Trophoblast cell (in vitro differentiated cells and primary cell): Measurements from ENCODE around the gene CTNS.

Source experiments
- DNase-seq, 2 donors: peaks; one replicate each; pipeline ENCODE4 v3.0.0-alpha.2; 2016
- H2AFZ ChIP-seq: 2 replicates; pipeline ENCODE4 v1.6.1; 2013; ENCODE audit warnings: low read length, moderate library complexity, mild to moderate bottlenecking; ENCODE audit not compliant: insufficient read depth, poor library complexity
- H2AK5ac ChIP-seq: 2 replicates; pipeline ENCODE4 v1.6.1; 2013; ENCODE audit warnings: mild to moderate bottlenecking, low read length
- H2BK120ac ChIP-seq: 2 replicates; pipeline ENCODE4 v1.6.1; 2013; ENCODE audit warnings: low read length, mild to moderate bottlenecking, moderate library complexity; ENCODE audit not compliant: insufficient read depth, poor library complexity
- H2BK12ac ChIP-seq: 2 replicates; pipeline ENCODE4 v1.6.1; 2013; ENCODE audit warnings: mild to moderate bottlenecking, low read length, moderate library complexity
- H2BK5ac ChIP-seq: 2 replicates; pipeline ENCODE4 v1.6.1; 2013; ENCODE audit warnings: low read length, low read depth, moderate library complexity, mild to moderate bottlenecking; ENCODE audit not compliant: poor library complexity
- H3K14ac ChIP-seq: 2 replicates; pipeline ENCODE4 v1.6.1; 2013; ENCODE audit warnings: mild to moderate bottlenecking, low read length
- H3K18ac ChIP-seq: 2 replicates; pipeline ENCODE4 v1.6.1; 2013; ENCODE audit warnings: mild to moderate bottlenecking, low read length
- H3K23ac ChIP-seq: 2 replicates; pipeline ENCODE4 v1.6.1; 2013; ENCODE audit warnings: low read length
- H3K27ac ChIP-seq: 2 replicates; pipeline ENCODE4 v1.5.1; 2013; ENCODE audit warnings: low read depth, mild to moderate bottlenecking, inconsistent platforms, low read length, moderate library complexity
- H3K27me3 ChIP-seq: 2 replicates; pipeline ENCODE4 v1.6.1; 2013; ENCODE audit warnings: inconsistent platforms, mild to moderate bottlenecking, low read length, moderate library complexity; ENCODE audit not compliant: insufficient read depth
- H3K36me3 ChIP-seq, 2 experiments: 1 replicate in 1 of 2; 2 replicates in 1 of 2; pipeline ENCODE4 v1.6.1; 2013; ENCODE audit warnings: low read length in 2 of 2, mild to moderate bottlenecking in 2 of 2, moderate library complexity in 1 of 2; ENCODE audit not compliant: insufficient read depth in 2 of 2, control insufficient read depth in 1 of 2
- H3K4ac ChIP-seq: 2 replicates; pipeline ENCODE4 v1.6.1; 2013; ENCODE audit warnings: low read depth, mild to moderate bottlenecking, low read length, moderate library complexity
- H3K4me1 ChIP-seq, 2 experiments: 1 replicate in 1 of 2; 2 replicates in 1 of 2; pipeline ENCODE4 v1.6.1; 2013; ENCODE audit warnings: low read length in 2 of 2, mild to moderate bottlenecking in 2 of 2, moderate library complexity in 1 of 2; ENCODE audit not compliant: insufficient read depth in 2 of 2, control insufficient read depth in 1 of 2
- H3K4me2 ChIP-seq: 2 replicates; pipeline ENCODE4 v1.6.1; 2013; ENCODE audit warnings: inconsistent platforms, mild to moderate bottlenecking, low read length, moderate library complexity
- H3K4me3 ChIP-seq: 2 replicates; pipeline ENCODE4 v1.5.1; 2013; ENCODE audit warnings: mild to moderate bottlenecking, low read depth, low read length, inconsistent platforms
- H3K79me1 ChIP-seq: one replicate; pipeline ENCODE4 v1.6.1; 2013; ENCODE audit warnings: low read length
- H3K79me2 ChIP-seq: 2 replicates; pipeline ENCODE4 v1.6.1; 2013; ENCODE audit warnings: low read length, mild to moderate bottlenecking; ENCODE audit not compliant: control insufficient read depth, insufficient read depth, poor library complexity
- H3K9ac ChIP-seq: 2 replicates; pipeline ENCODE4 v1.6.1; 2013; ENCODE audit warnings: mild to moderate bottlenecking, low read length
- H3K9me3 ChIP-seq: 2 replicates; pipeline ENCODE4 v1.6.1; 2013; ENCODE audit warnings: low read depth, mild to moderate bottlenecking, control low read depth, inconsistent platforms, low read length; ENCODE audit not compliant: insufficient read depth
- H4K12ac ChIP-seq: 2 replicates; pipeline ENCODE4 v1.6.1; 2013; ENCODE audit warnings: low read depth, mild to moderate bottlenecking, low read length, moderate library complexity
- H4K8ac ChIP-seq: 2 replicates; pipeline ENCODE4 v1.6.1; 2013; ENCODE audit warnings: low read depth, mild to moderate bottlenecking, low read length, moderate library complexity
- H4K91ac ChIP-seq: one replicate; pipeline ENCODE4 v1.6.1; 2013; ENCODE audit warnings: low read depth, mild to moderate bottlenecking, low read length, moderate library complexity
- WGBS: extraction: QIAGEN DNeasy Blood & Tissue Kit; methylation state at CpG from one replicate; pipeline ENCODE4 v1.1.7; 2013; ENCODE audit warnings: missing lambda C conversion rate; ENCODE audit not compliant: insufficient read length, insufficient coverage; ENCODE audit errors: extremely low coverage; 5-methylcytosine and 5-hydroxymethylcytosine counted together

CTNS gene

DNA sequence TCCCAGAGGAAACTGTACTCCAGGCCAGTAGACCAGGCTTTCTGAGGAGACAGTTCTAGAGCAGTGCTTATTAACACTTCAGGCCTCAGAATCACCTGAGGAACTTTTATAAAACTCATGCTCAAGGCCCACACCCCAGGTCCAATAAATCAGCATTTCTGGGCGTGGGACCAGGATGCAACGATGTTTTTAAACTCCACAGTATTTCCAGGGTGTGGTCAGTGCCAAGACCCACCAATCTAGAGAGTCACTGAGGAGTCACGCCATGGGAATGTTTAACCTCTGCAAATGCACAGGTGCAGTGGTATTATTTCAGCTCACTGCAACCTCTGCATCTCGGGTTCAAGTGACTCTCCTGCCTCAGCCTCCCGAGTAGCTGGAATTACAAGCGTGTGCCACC, 23.4 kb upstream of the CTNS start:
- no peak overlapping the region for H3K4me2 ChIP-seq
- no peak overlapping the region for H4K8ac ChIP-seq
- no peaks in the 10 kb centered on the region for H3K4me1 ChIP-seq
- H3K27me3 ChIP-seq, result no peaks in the 10 kb centered on the region
- peaks cover 3% of the 10 kb centered on the region for H3K9me3 ChIP-seq
- no peak overlapping the region for H2BK120ac ChIP-seq
- no CpG with 5 or more reads among the region's 6 CpGs for WGBS
- H2BK12ac ChIP-seq, result no peak overlapping the region
- no peaks in the 10 kb centered on the region for H3K79me2 ChIP-seq
- no peak overlapping the region for H3K27ac ChIP-seq
- H3K14ac ChIP-seq, result no peak overlapping the region
- H3K79me1 ChIP-seq, result no peaks in the 10 kb centered on the region
- H3K9ac ChIP-seq, result no peak overlapping the region
- H2AFZ ChIP-seq, result no peak overlapping the region
- no peak overlapping the region for H4K91ac ChIP-seq
- H3K18ac ChIP-seq, result no peak overlapping the region
- no peak overlapping the region for H3K4ac ChIP-seq
- DNase-seq, result no peak
- no peak overlapping the region for H2BK5ac ChIP-seq
- H4K12ac ChIP-seq, result no peak overlapping the region
- no peak overlapping the region for H3K23ac ChIP-seq
- H2AK5ac ChIP-seq, result no peak overlapping the region
- H3K4me3 ChIP-seq, result no peak overlapping the region
- peaks cover 42 to 48% of the 10 kb centered on the region in 2 experiments for H3K36me3 ChIP-seq

DNA sequence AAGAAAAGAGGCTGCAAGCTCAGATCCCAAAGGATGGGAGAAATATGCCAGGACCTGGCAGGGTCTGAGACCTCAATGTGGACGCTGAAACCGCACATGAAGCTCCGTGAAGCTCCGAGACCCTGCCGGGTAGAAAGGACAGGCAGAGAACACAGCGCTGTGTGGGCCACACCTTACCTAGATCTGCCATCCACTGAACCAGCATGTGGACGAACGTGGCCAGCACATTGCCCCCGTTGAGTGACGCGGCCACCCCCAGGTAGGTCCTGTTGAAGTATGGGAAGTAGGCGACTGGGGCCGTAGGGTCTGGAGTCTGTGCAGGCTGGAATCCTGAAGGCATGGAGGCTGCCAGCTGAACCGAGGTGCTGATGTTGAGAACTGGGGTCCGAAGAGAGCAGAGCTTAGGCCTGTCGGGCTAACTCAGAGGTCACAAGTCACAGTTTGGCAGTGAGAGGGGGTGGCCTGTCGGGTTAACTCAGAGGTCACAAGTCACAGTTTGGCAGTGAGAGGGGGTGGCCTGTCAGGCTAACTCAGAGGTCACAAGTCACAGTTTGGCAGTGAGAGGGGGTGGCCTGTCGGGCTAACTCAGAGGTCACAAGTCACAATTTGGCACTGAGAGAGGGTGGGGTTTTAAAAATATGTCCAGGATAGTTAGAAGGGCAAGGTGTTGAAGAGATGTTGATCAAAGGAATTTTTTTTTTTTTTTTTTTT, 21.2 kb upstream of the CTNS start:
- Histone ChIP-seq H3K18ac (no peak overlapping the region), H4K91ac (no peak overlapping the region), H3K27ac (no peak overlapping the region), H4K8ac (no peak overlapping the region), H2AK5ac (no peak overlapping the region), H3K9ac (no peak overlapping the region), H3K23ac (no peak overlapping the region), H2AFZ (no peak overlapping the region), H2BK12ac (no peak overlapping the region), H3K4me1 (no peaks in the 10 kb centered on the region), H4K12ac (no peak overlapping the region), H2BK120ac (no peak overlapping the region), H3K79me2 (no peaks in the 10 kb centered on the region), H3K4ac (no peak overlapping the region), H3K4me2 (no peak overlapping the region), H3K36me3 (peaks cover 34 to 36% of the 10 kb centered on the region in 2 experiments), H3K14ac (no peak overlapping the region), H3K79me1 (no peaks in the 10 kb centered on the region), H3K4me3 (no peak overlapping the region), H2BK5ac (no peak overlapping the region), H3K9me3 (no peaks in the 10 kb centered on the region), H3K27me3 (no peaks in the 10 kb centered on the region)
- WGBS, result no CpG with 5 or more reads among the region's 18 CpGs
- DNase-seq, result no peak

DNA sequence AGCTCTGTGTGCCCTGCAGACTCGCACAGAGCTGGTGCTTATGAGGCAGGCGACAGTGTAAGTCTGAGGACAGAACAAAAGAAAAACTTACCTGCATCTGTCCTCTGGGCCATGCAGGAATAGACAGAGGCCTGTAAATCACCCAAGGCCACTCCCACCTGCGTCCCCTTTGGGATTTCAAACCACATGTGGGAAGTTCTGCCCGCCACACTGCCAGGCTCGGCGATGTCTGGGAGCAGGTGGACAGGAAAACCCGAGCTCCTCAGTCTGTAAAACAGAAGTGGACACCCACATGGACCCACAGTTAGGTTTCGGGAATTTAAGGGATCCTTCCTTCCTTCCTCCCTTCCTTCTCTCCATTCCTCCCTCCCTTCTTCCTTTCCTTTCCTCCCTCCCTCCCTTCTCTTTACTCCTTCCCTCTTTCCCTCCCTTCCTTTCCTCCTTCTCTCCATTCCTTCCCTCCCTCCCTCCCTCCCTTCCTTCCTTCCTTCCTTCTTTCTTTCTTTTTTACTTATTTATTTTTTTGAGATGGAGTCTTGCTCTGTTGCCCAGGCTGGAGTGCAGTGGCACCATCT, 15.3 kb upstream of the CTNS start:
- H3K36me3 ChIP-seq, result peaks cover 31 to 40% of the 10 kb centered on the region in 2 experiments
- H3K4ac ChIP-seq, result no peak overlapping the region
- H3K27ac ChIP-seq, result no peak overlapping the region
- no peak overlapping the region for H3K14ac ChIP-seq
- H3K4me1 ChIP-seq, result no peaks in the 10 kb centered on the region
- no peak overlapping the region for H2BK120ac ChIP-seq
- H3K79me2 ChIP-seq, result no peaks in the 10 kb centered on the region
- no peak overlapping the region for H3K9ac ChIP-seq
- no peaks in the 10 kb centered on the region for H3K79me1 ChIP-seq
- H3K4me2 ChIP-seq, result no peak overlapping the region
- H2BK12ac ChIP-seq, result no peak overlapping the region
- WGBS, result no CpG with 5 or more reads among the region's 8 CpGs
- H2AK5ac ChIP-seq, result no peak overlapping the region
- H2BK5ac ChIP-seq, result no peak overlapping the region
- H3K4me3 ChIP-seq, result no peak overlapping the region
- no peak overlapping the region for H4K12ac ChIP-seq
- no peak overlapping the region for H4K91ac ChIP-seq
- no peak overlapping the region for H3K23ac ChIP-seq
- no peaks in the 10 kb centered on the region for H3K27me3 ChIP-seq
- no peaks in the 10 kb centered on the region for H3K9me3 ChIP-seq
- no peak overlapping the region for H4K8ac ChIP-seq
- no peak overlapping the region for H2AFZ ChIP-seq
- DNase-seq, result no peak
- no peak overlapping the region for H3K18ac ChIP-seq

DNA sequence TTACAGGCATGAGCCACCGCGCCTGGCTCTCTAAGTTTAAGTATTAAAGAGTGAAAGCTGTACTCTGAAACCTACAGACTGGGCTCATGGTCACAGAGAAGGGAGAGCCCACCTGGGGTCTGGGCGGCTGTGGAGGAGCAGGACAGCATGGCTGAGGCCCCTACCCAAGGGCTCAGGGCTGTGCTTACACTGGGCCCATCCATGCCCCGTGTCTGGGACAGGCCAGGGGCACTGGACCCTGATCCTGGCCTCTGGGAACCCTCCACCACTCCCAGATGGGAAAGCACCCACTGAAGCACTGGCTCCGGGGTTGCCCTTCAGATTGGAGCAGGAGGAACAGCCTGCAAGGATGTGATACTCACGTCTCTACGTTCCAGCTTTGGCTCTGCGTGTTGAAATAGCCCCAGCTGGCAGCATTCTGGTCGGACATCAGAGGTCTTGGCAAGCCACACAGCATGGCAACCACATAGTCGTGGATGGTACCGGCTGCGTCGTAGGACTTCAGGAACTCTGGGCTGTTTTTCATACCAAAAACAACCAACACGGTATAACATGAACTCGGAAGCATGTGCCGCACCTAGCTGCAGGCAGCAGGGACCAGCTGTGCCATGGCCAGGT, 13.5 kb upstream of the CTNS start:
- no peak overlapping the region for H4K91ac ChIP-seq
- no peak overlapping the region for H2BK5ac ChIP-seq
- H3K9me3 ChIP-seq, result no peaks in the 10 kb centered on the region
- no peak overlapping the region for H3K23ac ChIP-seq
- no peak overlapping the region for H4K8ac ChIP-seq
- no peak overlapping the region for H2BK12ac ChIP-seq
- no peak overlapping the region for H3K9ac ChIP-seq
- H3K14ac ChIP-seq, result no peak overlapping the region
- H4K12ac ChIP-seq, result no peak overlapping the region
- H3K79me1 ChIP-seq, result no peaks in the 10 kb centered on the region
- H3K4me1 ChIP-seq, result peaks cover 6 to 8% of the 10 kb centered on the region in 2 experiments
- H2AFZ ChIP-seq, result no peak overlapping the region
- no peaks in the 10 kb centered on the region for H3K79me2 ChIP-seq
- H3K4me2 ChIP-seq, result no peak overlapping the region
- no peak overlapping the region for H3K18ac ChIP-seq
- H2AK5ac ChIP-seq, result no peak overlapping the region
- H3K4ac ChIP-seq, result no peak overlapping the region
- no peak overlapping the region for H3K4me3 ChIP-seq
- no CpG with 5 or more reads among the region's 16 CpGs for WGBS
- no peak overlapping the region for H3K27ac ChIP-seq
- no peak for DNase-seq
- no peaks in the 10 kb centered on the region for H3K27me3 ChIP-seq
- H2BK120ac ChIP-seq, result no peak overlapping the region
- H3K36me3 ChIP-seq, result peaks cover 27 to 34% of the 10 kb centered on the region in 2 experiments
